Hindlimb muscle (tissue), 1 donor: ENCODE data around the gene RAB2B. TPM values are rescaled to one million over a fixed set of nuclear protein-coding genes. Genes with fewer than 3 reads are reported as not detected.
A peak's percentile ranks its signal among the peaks of the same experiment; 100 is the strongest.
"Not testable (repeated sequence)": the region's sequence is repeated elsewhere in the genome, so short reads cannot be mapped to it uniquely, and the experiment has no call there.

Experiments used
- DNase-seq: peaks from one replicate; pipeline ENCODE4 v3.0.0-alpha.2; 2013
- polyA plus RNA-seq: library from polyadenylated mRNA; unstranded; fragments of 120-200 nt; gene quantifications from one replicate; pipeline ENCODE4 v1.2.1, GENCODE V29; 2013; ENCODE audit not compliant: insufficient read length

RAB2B gene
- polyA plus RNA-seq, 1 donor: 21.8 TPM

- DNase-seq: no peak
Measured at GRCh38 chr14:21486640-21487087, 9.9 kb upstream of the RAB2B start.

GRCh38 chr14:21476523-21476924 is 235 bp downstream of the RAB2B start:
- no peak for DNase-seq

- no peak for DNase-seq
Measured at GRCh38 chr14:21475767-21476522, 814 bp downstream of the RAB2B start.

GRCh38 chr14:21467616-21468015 is 9.1 kb downstream of the RAB2B start:
- no peak for DNase-seq

GRCh38 chr14:21455912-21456667 is 20.7 kb downstream of the RAB2B start, which contains the start of gene CHD8:
Gene CHD8, minus strand, starts transcription at chr14:21456123. Its CDS starts 24,480 bp downstream, at chr14:21431643.
- peak; percentile 99 for DNase-seq

- no peak for DNase-seq
Measured at GRCh38 chr14:21455592-21455911, 21.2 kb downstream of the RAB2B start.

GRCh38 chr14:21454843-21455544 is 21.8 kb downstream of the RAB2B start:
- no peak for DNase-seq

- no peak for DNase-seq
Measured at GRCh38 chr14:21449899-21450216, 26.9 kb downstream of the RAB2B start.

- not testable (repeated sequence) for DNase-seq
Measured at GRCh38 chr14:21442657-21443056, 34.1 kb downstream of the RAB2B start.

- DNase-seq: no peak
Measured at GRCh38 chr14:21440859-21441258, 35.9 kb downstream of the RAB2B start.

- DNase-seq: peak; percentile 99
Measured at GRCh38 chr14:21437063-21437901, 39.5 kb downstream of the RAB2B start.

- DNase-seq: no peak
Measured at GRCh38 chr14:21436567-21437062, 40.1 kb downstream of the RAB2B start.

- DNase-seq: no peak
Measured at GRCh38 chr14:21431126-21431525, 45.6 kb downstream of the RAB2B start.

GRCh38 chr14:21428930-21429329 is 47.8 kb downstream of the RAB2B start:
- no peak for DNase-seq

- DNase-seq: no peak
Measured at GRCh38 chr14:21426692-21427091, 50.1 kb downstream of the RAB2B start.

- no peak for DNase-seq
Measured at GRCh38 chr14:21419528-21419927, 57.2 kb downstream of the RAB2B start.

GRCh38 chr14:21415329-21415728 is 61.4 kb downstream of the RAB2B start:
- DNase-seq: no peak

GRCh38 chr14:21414137-21414631 is 62.6 kb downstream of the RAB2B start:
- no peak for DNase-seq
